ENCODE data around the gene CASP6. TPM values are rescaled to one million over a fixed set of nuclear protein-coding genes. Genes with fewer than 3 reads are reported as not detected.

Gene CASP6
- total RNA-seq, 3 donors from 2014 or later (not counting 1 experiment from before 2014, with no cell fraction given), result 3.4 to 6.0 (median 4.8) TPM

GRCh38 chr4:109719604-109720003 is 16.4 kb upstream of the CASP6 start:
- H3K36me3 Mint-ChIP-seq, result peaks cover 8% of the 10 kb centered on the region
- H3K4me3 Mint-ChIP-seq, result no peak overlapping the region
- H3K4me1 Mint-ChIP-seq, result peaks cover 0 to 5% of the 10 kb centered on the region in 2 donors

GRCh38 chr4:109718759-109719158 is 15.5 kb upstream of the CASP6 start:
- Mint-ChIP-seq H3K27ac (no peak overlapping the region), H3K4me1 (peaks cover 0 to 5% of the 10 kb centered on the region in 2 donors), H3K9me3 (no peaks in the 10 kb centered on the region), H3K27me3 (ENCODE audit: low read depth in 2 of 2) (no peaks in the 10 kb centered on the region), H3K4me3 (no peak overlapping the region), H3K36me3 (peaks cover 8% of the 10 kb centered on the region)
- intact Hi-C loops (cut with micrococcal nuclease), result no loop called here
- no peak for DNase-seq
- H3K36me3 ChIP-seq (ENCODE audit: control insufficient read depth, insufficient read depth, low read length), result peaks cover 10% of the 10 kb centered on the region
- no CpG with 5 or more reads among the region's 1 CpG for WGBS (ENCODE audit: insufficient coverage)
- H3K27me3 ChIP-seq (ENCODE audit: control insufficient read depth, insufficient read depth, low read length), result no peaks in the 10 kb centered on the region
- no peak overlapping the region for H3K4me3 ChIP-seq (ENCODE audit: low read length)
- H3K4me1 ChIP-seq (ENCODE audit: control insufficient read depth, insufficient read depth, low read length), result no peaks in the 10 kb centered on the region
- H3K27ac ChIP-seq (ENCODE audit: low read length), result no peak overlapping the region
- H3K9me3 ChIP-seq (ENCODE audit: control insufficient read depth, insufficient read depth, low read length), result no peaks in the 10 kb centered on the region
- ATAC-seq, result no peak
- TF ChIP-seq, protein P1, sequence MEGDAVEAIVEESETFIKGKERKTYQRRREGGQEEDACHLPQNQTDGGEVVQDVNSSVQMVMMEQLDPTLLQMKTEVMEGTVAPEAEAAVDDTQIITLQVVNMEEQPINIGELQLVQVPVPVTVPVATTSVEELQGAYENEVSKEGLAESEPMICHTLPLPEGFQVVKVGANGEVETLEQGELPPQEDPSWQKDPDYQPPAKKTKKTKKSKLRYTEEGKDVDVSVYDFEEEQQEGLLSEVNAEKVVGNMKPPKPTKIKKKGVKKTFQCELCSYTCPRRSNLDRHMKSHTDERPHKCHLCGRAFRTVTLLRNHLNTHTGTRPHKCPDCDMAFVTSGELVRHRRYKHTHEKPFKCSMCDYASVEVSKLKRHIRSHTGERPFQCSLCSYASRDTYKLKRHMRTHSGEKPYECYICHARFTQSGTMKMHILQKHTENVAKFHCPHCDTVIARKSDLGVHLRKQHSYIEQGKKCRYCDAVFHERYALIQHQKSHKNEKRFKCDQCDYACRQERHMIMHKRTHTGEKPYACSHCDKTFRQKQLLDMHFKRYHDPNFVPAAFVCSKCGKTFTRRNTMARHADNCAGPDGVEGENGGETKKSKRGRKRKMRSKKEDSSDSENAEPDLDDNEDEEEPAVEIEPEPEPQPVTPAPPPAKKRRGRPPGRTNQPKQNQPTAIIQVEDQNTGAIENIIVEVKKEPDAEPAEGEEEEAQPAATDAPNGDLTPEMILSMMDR (IDR thresholded peaks at IDR 0.05), result no peak

More at GRCh38 chr4:109719604-109720003, 16.4 kb upstream of the CASP6 start:
- intact Hi-C loops (cut with micrococcal nuclease), result no loop called here
- H3K4me1 ChIP-seq (ENCODE audit: control insufficient read depth, insufficient read depth, low read length), result no peaks in the 10 kb centered on the region
- no peak for ATAC-seq
- Mint-ChIP-seq H3K9me3 (no peaks in the 10 kb centered on the region), H3K27me3 (ENCODE audit: low read depth in 2 of 2) (no peaks in the 10 kb centered on the region), H3K27ac (no peak overlapping the region)
- no peak for DNase-seq
- TF ChIP-seq, protein P1 (IDR thresholded peaks at IDR 0.05), result no peak
- 100% methylated on average over 4 of the region's 4 CpGs for WGBS (ENCODE audit: insufficient coverage)
- no peak overlapping the region for H3K4me3 ChIP-seq (ENCODE audit: low read length)
- H3K27me3 ChIP-seq (ENCODE audit: control insufficient read depth, insufficient read depth, low read length), result no peaks in the 10 kb centered on the region
- no peak overlapping the region for H3K27ac ChIP-seq (ENCODE audit: low read length)
- H3K9me3 ChIP-seq (ENCODE audit: control insufficient read depth, insufficient read depth, low read length), result no peaks in the 10 kb centered on the region
- H3K36me3 ChIP-seq (ENCODE audit: control insufficient read depth, insufficient read depth, low read length), result peaks cover 10% of the 10 kb centered on the region

DNA sequence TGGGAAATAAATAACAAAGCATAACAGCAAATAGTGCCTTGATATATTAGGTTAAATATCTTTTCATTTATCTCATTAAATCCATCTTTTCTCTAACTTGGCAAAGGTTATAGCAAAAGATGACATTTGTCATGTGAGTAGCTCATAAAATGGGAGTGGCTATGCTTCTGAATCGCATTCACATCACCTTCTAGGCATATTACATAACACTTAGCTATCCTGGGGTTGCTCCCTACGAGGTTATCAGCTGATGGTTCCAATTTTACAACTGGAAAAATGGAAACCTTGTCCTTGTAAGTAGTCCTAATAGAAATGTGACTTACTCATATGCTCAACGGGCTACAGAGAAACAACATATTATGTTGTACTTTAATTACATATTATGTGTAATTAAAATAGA is 10.3 kb upstream of the CASP6 start:
- WGBS (ENCODE audit: insufficient coverage), result 88% methylated on average over 2 of the region's 3 CpGs
- peaks cover 8% of the 10 kb centered on the region for H3K36me3 Mint-ChIP-seq

More for the DNA sequence above, 10.3 kb upstream of the CASP6 start:
- Histone ChIP-seq H3K4me3 (ENCODE audit: low read length) (no peak overlapping the region), H3K27ac (ENCODE audit: low read length) (no peak overlapping the region), H3K27me3 (ENCODE audit: control insufficient read depth, insufficient read depth, low read length) (no peaks in the 10 kb centered on the region), H3K36me3 (ENCODE audit: control insufficient read depth, insufficient read depth, low read length) (peaks cover 20% of the 10 kb centered on the region), H3K4me1 (ENCODE audit: control insufficient read depth, insufficient read depth, low read length) (no peaks in the 10 kb centered on the region), H3K9me3 (ENCODE audit: control insufficient read depth, insufficient read depth, low read length) (no peaks in the 10 kb centered on the region)
- ATAC-seq (no peak), DNase-seq (no peak)
- Mint-ChIP-seq H3K4me1 (no peaks in the 10 kb centered on the region), H3K9me3 (no peaks in the 10 kb centered on the region), H3K4me3 (no peak overlapping the region), H3K27ac (no peak overlapping the region), H3K27me3 (ENCODE audit: low read depth in 2 of 2) (no peaks in the 10 kb centered on the region)
- TF ChIP-seq, protein P1 (IDR thresholded peaks at IDR 0.05), result no peak
- intact Hi-C loops (cut with micrococcal nuclease), result no loop called here

Data from natural killer cell (primary cell).